HFFc6 (cell line): ENCODE results near the gene SIK3. TPM values are rescaled to one million over a fixed set of nuclear protein-coding genes. Genes with fewer than 3 reads are reported as not detected.

Experiments
- DNase-seq: peaks from one replicate; pipeline ENCODE4 v3.0.0-alpha.2; 2018
- H3K27ac Mint-ChIP-seq: 2 replicates; pipeline ENCODE4 v1.8.0; 2020; ENCODE audit warnings: mild to moderate bottlenecking, mixed read lengths
- H3K27me3 Mint-ChIP-seq: 2 replicates; pipeline ENCODE4 v1.8.0; 2021; ENCODE audit warnings: mild to moderate bottlenecking, moderate library complexity, mixed read lengths; ENCODE audit not compliant: insufficient read depth
- H3K36me3 Mint-ChIP-seq: 2 replicates; pipeline ENCODE4 v1.8.0; 2021; ENCODE audit warnings: low read depth, mixed read lengths
- H3K4me1 Mint-ChIP-seq: 2 replicates; pipeline ENCODE4 v1.8.0; 2020; ENCODE audit warnings: low read depth, mixed read lengths
- H3K4me3 Mint-ChIP-seq: 2 replicates; pipeline ENCODE4 v1.8.0; 2020; ENCODE audit warnings: mild to moderate bottlenecking, moderate library complexity, mixed read lengths
- H3K9me3 Mint-ChIP-seq: 2 replicates; pipeline ENCODE4 v1.8.0; 2020; ENCODE audit warnings: mild to moderate bottlenecking, mixed read lengths
- total RNA-seq, 6 experiments: library from RNA; stranded (reverse); fragmentation: NEBNext Ultra II Directional; extraction: Animal tissue kit (Norgen Biotek cat#: 25700); gene quantifications; 2 replicates in 1 of 6; 3 replicates in 5 of 6; pipeline ENCODE4 v1.2.3, GENCODE V29; 2021
- TF ChIP-seq, protein P1 (sequence below): fragments of 200-600 bp; sonication (generic); IDR thresholded peaks from 2 replicates; pipeline ENCODE4 v1.5.0; 2021; ENCODE audit warnings: antibody characterized with exemption, mild to moderate bottlenecking

Gene SIK3
- total RNA-seq, 6 experiments from 2014 or later = 15.6 to 23.3 (median 19.9) TPM

DNA sequence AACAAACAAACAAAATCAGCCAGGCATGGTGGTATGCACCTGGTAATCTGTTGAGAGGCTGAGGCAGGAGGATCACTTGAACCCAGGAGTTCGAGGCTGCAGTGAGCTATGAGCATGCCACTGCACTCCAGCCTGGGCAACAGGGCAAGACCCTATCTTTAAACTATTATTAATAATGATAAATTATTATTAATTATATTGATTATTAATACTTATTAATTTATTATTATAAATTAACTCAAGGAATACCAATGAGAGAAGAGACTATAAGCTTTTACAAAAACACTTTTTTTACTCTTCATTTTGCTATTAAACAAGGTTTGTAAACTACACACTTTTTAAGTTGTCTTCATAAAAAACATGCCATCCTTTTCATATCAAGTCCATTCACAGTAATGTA, 163.1 kb downstream of the SIK3 start:
- TF ChIP-seq, protein P1, sequence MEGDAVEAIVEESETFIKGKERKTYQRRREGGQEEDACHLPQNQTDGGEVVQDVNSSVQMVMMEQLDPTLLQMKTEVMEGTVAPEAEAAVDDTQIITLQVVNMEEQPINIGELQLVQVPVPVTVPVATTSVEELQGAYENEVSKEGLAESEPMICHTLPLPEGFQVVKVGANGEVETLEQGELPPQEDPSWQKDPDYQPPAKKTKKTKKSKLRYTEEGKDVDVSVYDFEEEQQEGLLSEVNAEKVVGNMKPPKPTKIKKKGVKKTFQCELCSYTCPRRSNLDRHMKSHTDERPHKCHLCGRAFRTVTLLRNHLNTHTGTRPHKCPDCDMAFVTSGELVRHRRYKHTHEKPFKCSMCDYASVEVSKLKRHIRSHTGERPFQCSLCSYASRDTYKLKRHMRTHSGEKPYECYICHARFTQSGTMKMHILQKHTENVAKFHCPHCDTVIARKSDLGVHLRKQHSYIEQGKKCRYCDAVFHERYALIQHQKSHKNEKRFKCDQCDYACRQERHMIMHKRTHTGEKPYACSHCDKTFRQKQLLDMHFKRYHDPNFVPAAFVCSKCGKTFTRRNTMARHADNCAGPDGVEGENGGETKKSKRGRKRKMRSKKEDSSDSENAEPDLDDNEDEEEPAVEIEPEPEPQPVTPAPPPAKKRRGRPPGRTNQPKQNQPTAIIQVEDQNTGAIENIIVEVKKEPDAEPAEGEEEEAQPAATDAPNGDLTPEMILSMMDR = no peak
- DNase-seq = no peak
- no peak overlapping the region for H3K27ac Mint-ChIP-seq
- peaks cover 1% of the 10 kb centered on the region; the same call in 1 of the 2 replicates for H3K27me3 Mint-ChIP-seq
- no peaks in the 10 kb centered on the region for H3K9me3 Mint-ChIP-seq
- no peak overlapping the region for H3K4me3 Mint-ChIP-seq
- peaks cover 20% of the 10 kb centered on the region for H3K4me1 Mint-ChIP-seq
- H3K36me3 Mint-ChIP-seq = peaks cover 20% of the 10 kb centered on the region

DNA sequence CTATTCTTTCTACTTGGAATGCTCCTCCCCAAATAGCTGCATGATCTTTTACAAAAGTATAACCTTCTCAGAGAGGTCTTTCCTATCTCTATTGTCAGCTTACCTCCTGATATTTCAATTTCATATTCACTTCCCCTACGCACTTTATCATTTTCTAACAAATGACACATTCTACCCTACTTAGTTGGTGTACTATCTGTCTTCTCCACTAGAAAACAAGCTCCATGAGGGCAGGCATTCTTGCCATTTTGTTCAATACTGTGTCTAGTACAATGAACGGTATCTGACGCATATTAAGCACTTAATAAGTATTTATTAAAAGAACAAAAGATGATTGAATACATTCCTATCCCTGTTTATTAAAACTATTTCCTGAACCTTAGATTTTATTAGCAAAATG, 164.3 kb downstream of the SIK3 start:
- no peak overlapping the region for H3K4me3 Mint-ChIP-seq
- no peak overlapping the region for H3K27ac Mint-ChIP-seq
- no peaks in the 10 kb centered on the region for H3K9me3 Mint-ChIP-seq
- H3K36me3 Mint-ChIP-seq = peaks cover 20% of the 10 kb centered on the region
- no peak for DNase-seq
- TF ChIP-seq, protein P1 = no peak
- H3K4me1 Mint-ChIP-seq = peaks cover 30% of the 10 kb centered on the region
- peaks cover 1% of the 10 kb centered on the region; the same call in 1 of the 2 replicates for H3K27me3 Mint-ChIP-seq

DNA sequence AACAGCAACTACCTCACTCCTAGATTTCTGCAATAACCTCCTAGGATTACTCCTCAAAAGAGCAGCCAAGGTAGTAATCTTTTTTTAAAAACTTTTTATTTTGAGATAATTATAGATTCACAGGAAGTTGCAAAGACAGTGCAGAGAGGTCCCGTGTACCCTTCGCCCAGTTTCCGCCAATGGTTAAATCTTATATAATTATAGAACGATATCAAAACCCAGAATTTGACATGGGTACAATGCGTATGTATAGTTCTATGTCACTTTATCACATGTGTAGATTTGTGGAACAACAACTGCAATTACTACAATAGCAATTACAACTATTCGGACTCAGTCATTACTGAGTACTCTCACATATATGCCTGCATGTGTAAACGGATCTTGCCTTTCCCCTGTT, 166.0 kb downstream of the SIK3 start:
- Mint-ChIP-seq H3K4me1 (peaks cover 30% of the 10 kb centered on the region), H3K27me3 (peaks cover 1% of the 10 kb centered on the region; the same call in 1 of the 2 replicates), H3K9me3 (no peaks in the 10 kb centered on the region), H3K36me3 (peaks cover 20% of the 10 kb centered on the region), H3K27ac (peak overlapping the region; percentile 36; the same call in 1 of the 2 replicates), H3K4me3 (no peak overlapping the region)
- TF ChIP-seq, protein P1 = no peak
- no peak for DNase-seq

DNA sequence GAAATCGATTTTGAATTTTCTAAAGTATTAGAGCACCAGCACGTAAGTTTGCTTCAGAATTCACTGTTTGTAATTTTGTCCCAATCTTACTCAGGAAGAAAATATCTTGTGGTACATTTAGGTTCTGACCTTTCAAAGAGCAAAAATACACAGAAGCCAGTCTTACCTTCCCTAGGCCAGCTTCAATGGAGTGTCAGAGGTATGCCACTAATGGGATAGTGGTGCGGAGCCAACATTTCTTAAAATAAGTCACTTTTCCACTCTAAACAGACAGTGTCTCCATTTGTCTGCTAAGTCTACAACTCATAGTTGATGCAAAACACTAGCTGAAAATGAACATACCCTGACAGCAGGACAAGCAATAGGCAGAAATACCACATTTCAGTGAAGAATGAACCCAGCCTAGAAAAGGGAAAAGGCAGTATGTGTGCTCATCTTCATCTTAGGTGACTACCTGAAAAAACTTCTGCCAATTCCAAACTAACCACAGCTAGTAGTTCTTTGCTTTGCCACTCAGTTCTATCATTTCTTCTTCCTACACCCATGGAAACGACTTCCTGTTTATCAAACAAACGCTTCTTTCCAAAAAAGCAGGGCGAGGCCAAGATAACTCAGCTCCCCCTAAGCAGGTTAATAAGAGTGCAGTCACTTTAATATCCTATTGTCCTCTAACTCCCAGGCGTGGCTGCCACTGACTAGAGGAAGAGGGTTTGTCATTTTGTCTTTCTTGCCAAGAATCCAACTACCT, 166.8 kb downstream of the SIK3 start:
- DNase-seq = no peak
- TF ChIP-seq, protein P1 = no peak
- peaks cover 13% of the 10 kb centered on the region for H3K36me3 Mint-ChIP-seq
- H3K27ac Mint-ChIP-seq = no peak overlapping the region
- H3K4me1 Mint-ChIP-seq = peaks cover 30% of the 10 kb centered on the region
- H3K9me3 Mint-ChIP-seq = no peaks in the 10 kb centered on the region
- H3K27me3 Mint-ChIP-seq = peaks cover 1% of the 10 kb centered on the region; the same call in 1 of the 2 replicates
- no peak overlapping the region for H3K4me3 Mint-ChIP-seq

DNA sequence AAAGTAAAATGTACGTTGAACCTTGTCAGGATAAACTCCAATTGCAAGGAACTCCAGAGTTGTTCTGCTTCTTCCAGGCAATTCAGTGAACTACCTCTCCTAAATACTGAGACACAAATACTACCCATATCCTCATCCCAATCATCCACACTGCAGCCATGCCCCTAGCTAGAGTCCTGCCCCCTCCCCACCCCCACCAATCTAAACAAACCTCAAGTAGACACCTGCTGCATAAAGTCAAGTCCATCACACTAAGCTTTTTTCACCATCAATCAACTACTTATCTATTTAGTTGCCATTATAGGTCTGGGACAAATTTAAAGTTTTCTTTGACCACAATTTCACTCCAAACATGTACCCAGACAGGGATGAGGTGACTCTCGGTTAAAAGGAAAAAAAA, 167.6 kb downstream of the SIK3 start:
- Mint-ChIP-seq H3K4me1 (peaks cover 30% of the 10 kb centered on the region), H3K27me3 (peaks cover 1% of the 10 kb centered on the region; the same call in 1 of the 2 replicates), H3K36me3 (peaks cover 10% of the 10 kb centered on the region), H3K9me3 (no peaks in the 10 kb centered on the region), H3K27ac (no peak overlapping the region), H3K4me3 (no peak overlapping the region)
- TF ChIP-seq, protein P1 = no peak
- DNase-seq = no peak
